ENCODE results near the gene SLC22A31. TPM values are rescaled to one million over a fixed set of nuclear protein-coding genes. Genes with fewer than 3 reads are reported as not detected.
"Not testable (repeated sequence)": the region's sequence is repeated elsewhere in the genome, so short reads cannot be mapped to it uniquely, and the experiment has no call there.

SLC22A31 gene
- polyA plus RNA-seq, 1 of the 3 experiments (the other 2 are of a cell fraction): 0.07 TPM

- peak overlapping the region; percentile 61; the same call in 1 of the 2 replicates for H3K9ac ChIP-seq
- peak overlapping the region; percentile 94 for H3K4me2 ChIP-seq
- H4K20me1 ChIP-seq (ENCODE audit: insufficient read depth): no peaks in the 10 kb centered on the region
- H3K79me2 ChIP-seq (ENCODE audit: insufficient read depth): 0 out of 2 replicates have a peak, but pooled peaks cover 8% of the 10 kb centered on the region
- H3K36me3 ChIP-seq (replicated peaks in 1 of 2; ENCODE audit: control insufficient read depth in 1 of 2, insufficient read depth in 2 of 2, low read length in 1 of 2): no peaks in the 10 kb centered on the region
- peaks cover 4% of the 10 kb centered on the region for H3F3A ChIP-seq (replicated peaks; ENCODE audit: insufficient read depth)
- no peak overlapping the region for H2AFZ ChIP-seq (ENCODE audit: low read depth)
- ChIA-PET POLR2A (interaction anchor here (1.5 kb wide), 1 partner anchor 262 kb away, joined by 8 read pairs; the partner anchor contains the start of gene SPG7), CTCF (interaction anchor here (1.1 to 1.3 kb wide), 2 partner anchors 43 to 312 kb away, joined by 3 to 4 read pairs; no protein-coding TSS in a partner anchor)
- H3K9me3 ChIP-seq: no peaks in the 10 kb centered on the region
- no peaks in the 10 kb centered on the region for H3K27me3 ChIP-seq (ENCODE audit: insufficient read depth)
- H3K4me3 ChIP-seq (ENCODE audit: low read depth in 2 of 2, low read length in 1 of 2): peak overlapping the region; percentile 49 to 53
- peak overlapping the region; percentile 32 to 66; a peak in 1 of 4 replicates for H3K27ac ChIP-seq (ENCODE audit: low read depth in 2 of 2, low read length in 1 of 2)
- TF ChIP-seq RCOR1 (IDR thresholded peaks at IDR 0.05; ENCODE audit: low read length) (no peak), NRF1 (IDR thresholded peaks at IDR 0.05; ENCODE audit: low read depth, low read length) (no peak)
- WGBS (ENCODE audit: low lambda C conversion rate): 74% methylated on average over 13 of the region's 13 CpGs
- no peak for DNase-seq
- H3K9me2 ChIP-seq: no peaks in the 10 kb centered on the region
- H3K4me1 ChIP-seq (ENCODE audit: control insufficient read depth in 1 of 2, insufficient read depth in 2 of 2, low read depth in 1 of 2, low read length in 1 of 2): peaks cover 0 to 4% of the 10 kb centered on the region in 2 experiments; a peak in 2 of 4 replicates
These were observed 46.1 kb upstream of the SLC22A31 start for GRCh38 chr16:89246383-89246902.

DNA sequence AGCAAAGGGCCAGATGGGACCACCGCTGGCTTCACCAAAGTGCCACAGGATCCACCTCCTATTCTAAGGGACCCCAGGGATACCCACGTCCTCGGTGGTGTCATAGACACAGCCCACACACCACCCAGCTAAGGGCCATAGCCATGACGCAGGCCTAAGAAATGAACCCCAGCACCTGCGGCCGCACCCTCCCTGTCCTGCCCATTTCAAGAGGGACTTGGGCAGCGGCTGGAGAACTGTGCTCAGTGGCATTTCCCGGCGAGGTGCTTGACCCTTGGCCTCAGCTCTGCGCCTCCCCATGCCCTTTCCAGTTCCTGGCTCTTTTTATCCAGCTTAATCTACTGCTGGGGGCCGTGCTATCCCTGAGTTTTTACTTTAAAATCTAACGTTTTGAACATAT is 44.4 kb upstream of the SLC22A31 start:
- WGBS (ENCODE audit: low lambda C conversion rate): 45% methylated on average over 5 of the region's 12 CpGs
- no peak overlapping the region for H3K9ac ChIP-seq
- H4K20me1 ChIP-seq (ENCODE audit: insufficient read depth): no peaks in the 10 kb centered on the region
- DNase-seq: no peak
- peaks cover 0 to 4% of the 10 kb centered on the region in 2 experiments; a peak in 2 of 4 replicates for H3K4me1 ChIP-seq (ENCODE audit: control insufficient read depth in 1 of 2, insufficient read depth in 2 of 2, low read depth in 1 of 2, low read length in 1 of 2)
- no peak overlapping the region for H2AFZ ChIP-seq (ENCODE audit: low read depth)
- no peak overlapping the region for H3K27ac ChIP-seq (ENCODE audit: low read depth in 2 of 2, low read length in 1 of 2)
- ChIA-PET POLR2A (no interaction called here), CTCF (no interaction called here)
- H3K9me3 ChIP-seq: no peaks in the 10 kb centered on the region
- no peaks in the 10 kb centered on the region for H3K27me3 ChIP-seq (ENCODE audit: insufficient read depth)
- H3F3A ChIP-seq (replicated peaks; ENCODE audit: insufficient read depth): peaks cover 9% of the 10 kb centered on the region
- TF ChIP-seq TEAD4 (IDR thresholded peaks at IDR 0.05; ENCODE audit: borderline replicate concordance, insufficient read depth) (no peak), SIN3A (IDR thresholded peaks at IDR 0.05; ENCODE audit: borderline replicate concordance, low read depth, low read length) (no peak), IRF3 (IDR thresholded peaks at IDR 0.05; ENCODE audit: low read depth, low read length) (no peak), POLR2AphosphoS5 (IDR thresholded peaks at IDR 0.05; ENCODE audit: low read depth, low read length) (no peak), RCOR1 (IDR thresholded peaks at IDR 0.05; ENCODE audit: low read length) (no peak), PBX3 (IDR thresholded peaks at IDR 0.05) (no peak), TAF1 (IDR thresholded peaks at IDR 0.05; ENCODE audit: borderline replicate concordance, low read depth, low read length) (no peak), MXI1 (IDR thresholded peaks at IDR 0.05; ENCODE audit: low read depth, low read length) (no peak)
- TF ChIP-seq, protein P1, sequence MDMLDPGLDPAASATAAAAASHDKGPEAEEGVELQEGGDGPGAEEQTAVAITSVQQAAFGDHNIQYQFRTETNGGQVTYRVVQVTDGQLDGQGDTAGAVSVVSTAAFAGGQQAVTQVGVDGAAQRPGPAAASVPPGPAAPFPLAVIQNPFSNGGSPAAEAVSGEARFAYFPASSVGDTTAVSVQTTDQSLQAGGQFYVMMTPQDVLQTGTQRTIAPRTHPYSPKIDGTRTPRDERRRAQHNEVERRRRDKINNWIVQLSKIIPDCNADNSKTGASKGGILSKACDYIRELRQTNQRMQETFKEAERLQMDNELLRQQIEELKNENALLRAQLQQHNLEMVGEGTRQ (IDR thresholded peaks at IDR 0.05; ENCODE audit: borderline replicate concordance, low read depth, low read length): no peak
- H3K9me2 ChIP-seq: no peaks in the 10 kb centered on the region
- H3K79me2 ChIP-seq (ENCODE audit: insufficient read depth): 0 out of 2 replicates have a peak, but pooled peaks cover 8% of the 10 kb centered on the region
- no peak overlapping the region for H3K4me3 ChIP-seq (ENCODE audit: low read depth in 2 of 2, low read length in 1 of 2)
- H3K36me3 ChIP-seq (replicated peaks in 1 of 2; ENCODE audit: control insufficient read depth in 1 of 2, insufficient read depth in 2 of 2, low read length in 1 of 2): no peaks in the 10 kb centered on the region
- H3K4me2 ChIP-seq: no peak overlapping the region

- H3K4me1 ChIP-seq (ENCODE audit: control insufficient read depth in 1 of 2, insufficient read depth in 2 of 2, low read depth in 1 of 2, low read length in 1 of 2); POLR2A ChIA-PET; H3K36me3 ChIP-seq (replicated peaks in 1 of 2; ENCODE audit: control insufficient read depth in 1 of 2, insufficient read depth in 2 of 2, low read length in 1 of 2); H3K9me3 ChIP-seq; DNase-seq; CTCF ChIA-PET; H4K20me1 ChIP-seq (ENCODE audit: insufficient read depth); H3K4me2 ChIP-seq; H3K9me2 ChIP-seq; H3K9ac ChIP-seq; H2AFZ ChIP-seq (ENCODE audit: low read depth); H3K27ac ChIP-seq (ENCODE audit: low read depth in 2 of 2, low read length in 1 of 2); H3K4me3 ChIP-seq (ENCODE audit: low read depth in 2 of 2, low read length in 1 of 2); H3K79me2 ChIP-seq (ENCODE audit: insufficient read depth); H3K27me3 ChIP-seq (ENCODE audit: insufficient read depth); H3F3A ChIP-seq (replicated peaks; ENCODE audit: insufficient read depth): not testable (repeated sequence)
- 82% methylated on average over 13 of the region's 13 CpGs for WGBS (ENCODE audit: low lambda C conversion rate)
These were observed 43.9 kb upstream of the SLC22A31 start for GRCh38 chr16:89244264-89244663.

Measured in SK-N-SH (cell line).